Glomerular endothelial cell (primary cell): ENCODE data around the gene STX17. TPM values are rescaled to one million over a fixed set of nuclear protein-coding genes. Genes with fewer than 3 reads are reported as not detected.
"Not testable (repeated sequence)": the region's sequence is repeated elsewhere in the genome, so short reads cannot be mapped to it uniquely, and the experiment has no call there.

Experiments used
- DNase-seq: peaks from one replicate; pipeline ENCODE4 v3.0.0-alpha.2; 2011; ENCODE audit warnings: low read depth, low spot score; ENCODE audit errors: extremely low read depth
- total RNA-seq: library from RNA; depleted of rRNA; stranded (reverse); fragments of >200 nt; gene quantifications from 2 replicates; pipeline ENCODE4 v1.2.3, GENCODE V29; 2015

The STX17 gene
- total RNA-seq, result 14.0 and 37.3 TPM in 2 replicates

DNA sequence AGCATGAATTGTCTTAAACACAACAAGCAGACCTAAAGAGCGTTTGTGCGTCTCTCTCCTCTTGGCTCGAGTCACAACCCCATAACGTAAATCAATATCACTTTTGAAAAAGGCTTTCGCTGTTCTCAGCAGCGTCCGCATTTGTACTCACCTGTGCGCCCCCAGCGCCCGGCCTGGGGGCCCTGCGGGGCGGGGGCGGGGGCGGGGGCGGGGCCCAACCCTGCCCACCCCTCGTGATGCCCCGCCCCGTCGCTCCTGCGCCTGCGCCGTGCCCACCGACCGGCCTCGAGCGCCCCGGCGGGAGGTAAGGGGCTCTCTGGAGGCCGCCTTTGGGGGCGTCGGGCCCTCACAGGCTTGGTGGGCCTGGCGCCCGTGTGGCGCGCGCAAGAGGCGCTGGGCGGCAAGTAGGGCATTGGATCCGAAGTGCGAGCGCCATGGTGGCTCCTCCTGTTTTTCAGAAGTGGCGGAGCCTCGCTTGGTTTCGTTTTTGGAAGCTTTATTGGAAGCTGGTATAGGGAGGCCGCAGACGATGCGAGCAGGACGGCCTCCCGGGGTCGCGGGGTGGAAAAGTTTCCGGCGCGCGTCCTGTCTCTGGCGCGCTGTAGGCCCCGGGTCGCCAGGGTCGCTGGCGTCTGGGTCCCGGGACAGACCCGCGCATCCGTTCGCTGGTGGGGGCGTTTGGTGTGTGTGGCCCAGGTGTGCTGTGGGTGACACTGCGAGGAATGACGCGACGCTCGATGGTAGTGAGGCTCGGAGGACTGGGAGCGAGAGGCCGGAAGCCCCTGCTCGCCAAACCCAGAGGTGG lies at the start of gene STX17:
STX17 (plus strand) TSS at position 252 of the 805 bp plus-strand sequence. CDS start 8,586 bp downstream, outside the sequence.
- DNase-seq, result peak; percentile 12

DNA sequence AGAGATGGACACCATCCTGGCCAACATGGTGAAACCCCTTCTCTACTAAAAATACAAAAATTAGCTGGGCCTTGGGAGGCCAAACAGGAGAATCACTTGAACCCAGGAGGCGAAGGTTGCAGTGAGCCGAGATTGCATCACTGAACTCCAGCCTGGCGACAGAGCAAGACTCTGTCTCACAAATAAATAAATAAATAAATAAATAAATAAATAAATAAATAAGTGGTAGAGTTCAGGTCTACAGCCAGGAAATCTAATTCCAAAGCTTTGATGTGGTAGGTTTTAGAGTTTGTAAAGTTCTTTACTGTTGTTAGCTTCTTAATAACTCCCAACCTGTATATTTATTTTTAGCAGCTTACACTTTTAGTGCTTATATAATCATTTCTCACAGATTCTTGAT lies 48.9 kb upstream of the STX17 start:
- not testable (repeated sequence) for DNase-seq

DNA sequence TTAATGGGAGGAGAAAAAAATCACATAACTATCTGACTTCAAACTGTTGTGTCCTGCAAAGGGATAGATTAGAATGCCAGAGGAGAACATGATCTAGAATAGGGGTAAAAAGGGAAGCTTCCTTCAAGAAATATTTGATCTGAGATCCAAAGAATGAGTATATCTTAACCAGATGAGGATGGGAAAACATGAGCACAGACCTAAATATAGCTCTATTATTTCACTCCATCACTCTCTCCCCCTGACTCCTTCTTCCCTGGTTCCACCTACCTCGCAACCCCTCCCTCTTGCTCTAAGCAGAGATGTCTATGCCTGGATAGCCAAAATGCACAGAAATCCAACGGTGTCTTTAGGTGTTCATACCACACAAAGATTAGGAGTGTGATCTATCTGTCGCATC lies 48.4 kb upstream of the STX17 start:
- DNase-seq, result no peak

DNA sequence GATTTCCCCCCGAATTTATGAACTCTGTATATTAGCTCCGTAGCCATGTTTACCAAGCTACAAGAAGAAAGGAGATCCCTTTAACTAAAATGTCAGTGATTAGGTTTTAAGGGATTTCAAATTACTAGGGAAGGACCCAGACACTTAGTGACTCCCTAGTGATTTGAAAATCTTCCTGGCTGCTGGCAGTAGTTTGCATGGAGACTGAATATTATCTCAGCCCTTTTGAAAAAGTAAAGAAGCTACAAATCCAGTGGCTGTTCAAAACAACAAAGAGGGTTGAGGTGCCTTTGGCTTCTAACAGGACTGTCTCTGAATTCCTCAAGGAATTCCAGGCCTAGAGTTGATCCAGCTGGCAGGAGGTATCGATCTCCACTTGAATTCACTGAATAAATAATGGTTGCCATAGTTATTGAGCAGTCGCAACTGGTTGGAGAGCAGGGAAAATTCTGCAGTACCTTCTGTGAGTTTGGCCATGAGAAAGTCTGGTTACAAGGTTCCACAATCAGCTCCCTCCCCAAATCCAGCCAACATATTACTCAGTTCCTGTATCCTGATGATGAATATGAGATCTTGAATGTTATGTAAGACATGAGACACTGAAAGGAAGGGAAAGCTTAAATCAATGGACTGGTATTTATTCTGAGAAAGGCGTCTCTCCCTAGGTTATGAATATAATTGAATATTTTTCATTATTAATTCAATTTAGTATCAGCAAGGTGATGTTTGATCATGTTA lies 47.0 kb upstream of the STX17 start:
- no peak for DNase-seq

DNA sequence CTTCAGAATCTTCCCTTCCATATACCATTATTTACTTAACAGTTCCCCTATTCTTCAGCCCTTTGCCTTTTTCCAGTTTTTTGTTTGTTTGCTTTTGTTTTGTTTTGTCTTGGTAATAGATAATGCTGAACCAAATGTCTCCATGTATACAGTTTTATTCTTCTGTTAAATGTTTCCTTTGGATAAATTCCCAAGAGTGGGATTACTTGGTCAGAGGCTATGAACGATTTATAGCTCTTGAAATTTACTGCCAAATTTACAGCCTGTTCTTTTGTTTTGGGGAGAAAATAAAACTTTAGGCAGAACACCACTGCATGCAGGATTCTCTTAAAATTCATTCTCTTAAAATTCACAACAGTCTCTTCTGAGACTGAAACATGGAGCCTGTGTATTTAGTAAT lies 46.2 kb upstream of the STX17 start:
- DNase-seq, result no peak

DNA sequence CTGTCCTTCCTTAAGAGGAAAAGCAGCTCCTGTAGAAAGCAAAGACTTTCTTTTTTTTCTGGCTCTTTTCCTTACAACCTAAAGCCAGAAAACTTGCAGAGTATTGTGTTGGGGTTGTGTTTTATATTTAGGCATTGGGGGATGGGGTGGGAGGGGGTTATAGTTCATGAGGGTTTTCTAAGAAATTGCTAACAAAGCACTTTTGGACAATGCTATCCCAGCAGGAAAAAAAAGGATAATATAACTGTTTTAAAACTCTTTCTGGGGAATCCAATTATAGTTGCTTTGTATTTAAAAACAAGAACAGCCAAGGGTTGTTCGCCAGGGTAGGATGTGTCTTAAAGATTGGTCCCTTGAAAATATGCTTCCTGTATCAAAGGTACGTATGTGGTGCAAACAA lies 42.5 kb upstream of the STX17 start:
- DNase-seq, result no peak

DNA sequence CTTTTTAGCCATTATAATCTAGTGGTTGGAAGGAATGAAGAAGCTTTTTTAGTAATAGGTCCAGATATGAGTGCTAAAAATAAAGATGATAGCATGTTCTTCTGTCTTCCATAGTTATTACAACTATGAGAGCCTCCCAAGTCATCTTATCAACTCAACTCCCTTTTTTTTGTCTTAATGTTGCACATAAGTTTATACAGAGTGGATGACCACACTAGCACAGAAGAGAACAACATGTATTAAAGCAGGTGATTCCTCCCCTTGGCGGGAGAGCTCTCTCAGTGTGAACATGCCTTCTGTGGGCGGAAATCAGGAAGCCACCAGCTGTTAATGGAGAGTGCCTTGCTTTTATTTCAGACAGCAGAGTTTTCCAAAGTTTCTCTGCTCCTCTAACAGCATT lies 40.1 kb upstream of the STX17 start:
- no peak for DNase-seq

DNA sequence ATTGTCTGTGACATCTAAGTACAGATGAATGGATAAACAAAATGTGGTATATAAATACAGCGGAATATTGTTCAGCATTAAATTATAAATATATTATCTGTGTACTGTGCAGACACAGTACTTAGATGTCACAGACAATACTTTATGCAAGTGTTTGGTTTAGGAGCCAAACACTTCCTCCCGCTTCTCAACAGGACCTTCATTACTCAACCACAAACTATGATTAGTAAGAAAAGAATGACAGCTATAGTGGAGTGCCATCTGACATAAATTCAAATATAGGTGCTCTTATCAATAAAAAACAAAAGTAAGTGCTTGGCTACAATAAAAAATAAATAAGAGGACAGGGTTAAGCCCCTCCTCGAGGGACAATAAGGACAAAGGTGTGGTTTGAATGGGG lies 38.9 kb upstream of the STX17 start:
- DNase-seq, result no peak

DNA sequence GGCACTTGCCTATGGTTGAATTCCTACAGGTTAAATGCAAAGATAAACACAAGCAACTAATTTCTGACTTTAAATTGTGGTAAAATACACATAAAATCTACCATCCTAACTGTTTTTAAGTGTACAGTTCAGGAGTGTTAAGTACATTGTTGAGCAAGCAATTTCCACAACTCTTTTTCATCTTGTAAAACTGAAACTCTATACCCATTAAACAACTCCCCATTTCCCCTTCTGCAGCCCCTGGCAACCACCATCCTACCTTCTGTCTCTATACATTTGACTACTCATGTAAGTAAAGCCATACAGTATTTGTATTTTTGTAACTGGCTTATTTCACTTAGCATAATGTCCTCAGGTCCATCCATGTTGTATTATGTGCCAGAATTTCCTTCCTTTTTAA lies 38.5 kb upstream of the STX17 start:
- DNase-seq, result no peak

DNA sequence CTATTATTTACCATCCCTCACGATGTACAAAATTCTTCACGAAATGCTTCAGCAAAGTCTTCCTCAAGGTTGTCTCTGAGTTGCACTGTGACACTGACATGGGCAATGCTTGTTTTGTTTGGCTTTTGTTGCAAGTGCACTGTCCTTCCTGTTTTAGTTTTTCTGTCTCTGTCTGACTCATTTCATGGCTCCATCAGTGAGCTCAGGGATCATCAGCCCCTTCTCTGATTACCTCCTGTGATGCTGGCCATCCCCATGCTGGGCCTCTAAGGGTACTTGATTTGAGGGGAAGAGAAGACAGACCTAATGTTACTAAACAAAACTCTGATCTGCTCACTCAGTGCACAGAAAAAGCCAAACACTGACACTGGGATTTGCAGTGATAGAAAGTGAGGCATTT lies 37.6 kb upstream of the STX17 start:
- no peak for DNase-seq

DNA sequence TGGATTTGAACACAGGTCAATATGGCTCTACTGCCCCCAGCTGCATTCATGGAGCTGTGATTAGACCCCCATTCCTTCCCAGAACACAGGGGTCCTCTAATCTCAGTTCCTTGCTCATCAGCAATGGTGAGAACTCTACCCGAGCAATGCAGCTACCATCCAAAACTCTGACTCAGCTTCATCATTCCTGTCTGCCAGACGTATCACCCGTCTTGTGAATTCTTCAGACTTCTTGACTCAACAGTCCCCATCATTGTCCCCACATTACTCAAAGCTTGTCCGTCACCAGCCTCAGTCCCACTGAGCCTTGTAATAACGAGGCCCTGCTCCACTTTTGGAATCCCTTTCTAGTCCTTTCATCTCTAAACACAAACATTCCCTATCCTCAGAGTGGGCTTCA lies 36.3 kb upstream of the STX17 start:
- no peak for DNase-seq

DNA sequence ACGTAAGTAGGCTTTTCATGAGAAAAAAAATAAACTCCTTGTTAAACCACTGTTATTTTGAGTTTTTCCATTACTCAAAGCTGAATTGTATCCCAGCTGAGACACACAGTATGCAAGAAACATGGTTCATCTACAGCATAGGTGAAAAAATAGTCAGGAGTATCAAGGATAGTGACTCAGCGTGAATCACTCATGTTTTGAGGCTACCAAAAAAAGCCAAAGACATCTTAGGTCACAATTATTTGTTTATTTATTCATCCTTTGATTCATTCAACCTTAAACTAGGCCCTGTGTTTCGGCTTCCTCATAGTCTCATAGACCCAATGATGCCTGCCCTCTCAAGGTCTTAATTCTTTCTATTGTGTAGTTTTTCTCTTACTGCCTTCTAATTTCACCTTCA lies 32.9 kb upstream of the STX17 start:
- DNase-seq, result no peak

DNA sequence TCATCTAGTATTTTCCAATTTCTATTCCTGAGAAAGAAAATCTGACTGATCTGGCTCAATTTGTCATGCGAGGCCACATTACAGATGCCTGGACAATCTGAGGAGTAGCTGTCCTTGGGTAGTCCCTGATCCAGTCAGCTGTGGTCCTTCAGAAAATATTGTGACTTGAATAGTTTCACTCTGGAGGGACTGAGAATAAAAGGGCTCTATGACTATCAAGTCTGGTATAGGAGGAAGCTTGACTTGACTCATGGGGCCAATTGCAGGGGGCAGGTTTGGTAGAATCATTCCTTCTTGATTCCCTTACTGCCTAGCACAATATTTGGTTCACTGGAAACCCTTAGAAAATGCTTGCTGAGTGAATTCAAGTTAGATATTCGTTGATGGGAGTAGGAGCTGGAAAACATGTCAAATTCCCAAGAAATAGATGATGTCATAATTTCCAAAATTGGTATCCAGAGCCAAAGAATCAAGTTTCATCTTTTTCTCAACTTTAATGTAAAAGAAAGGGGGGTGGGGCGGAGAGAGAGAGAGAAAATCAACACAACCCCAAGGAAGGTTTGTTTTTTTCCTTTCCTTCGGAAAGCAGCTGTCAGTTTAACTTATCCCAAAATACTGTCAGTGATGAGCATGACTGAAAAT lies 32.4 kb upstream of the STX17 start:
- DNase-seq, result no peak

DNA sequence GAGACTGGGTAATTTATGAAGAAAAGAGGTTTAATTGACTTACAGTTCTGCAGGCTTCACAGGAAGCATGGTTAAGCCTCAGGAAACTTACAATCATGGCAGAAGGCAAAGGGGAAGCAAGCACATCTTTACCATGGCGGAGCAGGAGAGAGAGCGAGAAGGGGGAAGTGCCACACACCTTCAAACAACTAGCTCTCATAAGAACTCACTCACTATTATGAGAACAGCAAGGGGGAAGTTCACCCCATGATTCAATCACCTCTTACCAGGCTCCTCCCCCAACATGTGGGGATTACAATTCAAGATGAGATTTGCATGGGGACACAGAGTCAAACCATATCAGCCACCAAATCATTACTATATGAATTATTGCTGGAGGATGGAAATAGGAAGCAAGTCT lies 30.3 kb upstream of the STX17 start:
- no peak for DNase-seq

DNA sequence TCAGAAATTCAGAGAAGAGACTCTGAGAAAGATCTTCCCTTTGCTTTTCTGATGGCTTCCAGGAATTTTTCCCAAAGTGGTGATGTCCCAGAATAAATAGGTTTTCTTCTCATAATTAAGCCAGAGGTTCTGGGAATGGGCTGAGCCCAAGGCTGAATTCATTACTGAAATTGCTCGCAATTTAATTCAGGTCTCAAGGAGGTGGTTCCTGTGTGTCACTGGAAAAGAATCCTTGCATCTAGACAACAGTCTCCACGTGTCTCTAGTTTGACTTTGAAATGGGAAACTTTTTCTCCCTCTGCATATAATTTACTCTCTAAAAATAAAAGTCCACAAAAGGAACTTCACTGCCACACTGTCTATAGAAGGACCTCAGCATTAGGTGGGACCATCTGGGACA lies 27.8 kb upstream of the STX17 start:
- DNase-seq, result no peak

DNA sequence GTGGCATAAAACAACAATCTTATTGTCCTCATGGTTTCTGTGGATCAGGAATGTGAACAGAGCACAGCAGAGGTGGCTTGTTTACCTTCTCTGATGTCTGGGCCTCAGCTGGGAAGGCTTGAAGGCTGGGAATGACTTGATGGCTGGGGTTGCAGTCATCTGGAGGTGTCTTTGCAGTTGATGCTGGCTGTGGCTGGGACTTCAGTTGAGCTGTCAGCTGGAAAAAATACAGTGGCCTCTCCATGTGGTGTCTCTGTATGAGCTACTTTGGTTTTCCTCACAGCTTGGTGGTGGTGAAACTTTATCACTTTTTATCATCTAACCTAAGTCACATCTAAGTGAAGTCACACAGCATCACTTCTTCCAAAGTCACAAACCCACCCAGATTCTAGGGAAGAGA lies 24.7 kb upstream of the STX17 start:
- no peak for DNase-seq

DNA sequence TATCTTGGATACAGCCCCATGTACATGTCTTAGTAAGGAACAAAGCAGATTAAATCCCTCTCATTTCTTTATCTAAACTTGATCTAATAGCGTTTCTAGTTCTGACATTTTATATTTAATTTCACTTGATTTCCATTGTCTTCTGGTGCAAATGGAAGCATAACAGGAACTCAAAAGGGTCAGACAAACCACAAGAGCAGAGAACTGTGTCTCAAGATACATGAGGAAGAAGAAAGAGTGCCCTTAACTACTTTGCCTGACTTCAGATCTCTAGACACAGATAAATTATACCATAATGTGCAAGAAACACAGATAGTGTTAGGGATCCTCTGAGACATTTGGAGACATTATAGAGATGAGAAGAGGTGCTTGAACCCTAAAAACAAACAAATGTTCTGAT lies 20.7 kb upstream of the STX17 start:
- DNase-seq, result no peak

DNA sequence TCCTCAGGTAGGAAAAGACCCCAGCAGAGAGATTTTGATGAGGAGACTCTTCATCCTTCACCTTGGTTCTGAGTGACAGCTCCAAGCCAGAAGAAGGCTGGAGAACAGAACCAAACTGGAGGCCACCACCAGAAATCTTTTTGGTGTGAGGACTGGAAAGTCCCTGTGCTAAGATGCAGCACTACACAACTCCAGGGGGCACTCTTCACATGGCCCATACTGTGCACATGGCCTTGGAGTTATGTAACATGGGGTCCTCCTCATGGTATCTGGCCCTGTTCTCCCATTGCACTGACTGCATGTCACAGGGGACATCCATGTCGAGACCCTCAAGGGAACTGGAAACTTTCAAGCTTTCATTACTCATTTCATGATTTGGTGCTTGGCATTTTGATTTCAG lies 17.3 kb upstream of the STX17 start:
- no peak for DNase-seq

DNA sequence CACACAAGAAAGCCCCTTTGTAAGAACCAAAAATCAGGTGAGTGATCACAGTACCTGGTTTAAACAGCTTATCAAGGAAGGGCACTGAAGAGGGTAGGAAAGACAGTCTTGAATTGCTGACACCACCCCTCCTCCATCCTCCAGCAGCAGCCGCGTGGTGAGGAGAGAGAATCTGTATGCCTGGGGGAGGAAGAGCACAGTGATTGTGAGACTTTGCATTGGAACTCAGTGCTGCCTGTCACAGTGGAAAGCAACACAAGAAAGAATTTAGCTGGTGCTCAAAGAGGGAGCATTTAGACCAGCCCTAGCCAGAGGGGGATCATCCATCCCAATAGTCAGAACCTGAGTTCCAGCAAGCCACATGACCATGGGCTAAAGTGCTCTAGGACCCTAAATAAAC lies 11.6 kb upstream of the STX17 start:
- no peak for DNase-seq

DNA sequence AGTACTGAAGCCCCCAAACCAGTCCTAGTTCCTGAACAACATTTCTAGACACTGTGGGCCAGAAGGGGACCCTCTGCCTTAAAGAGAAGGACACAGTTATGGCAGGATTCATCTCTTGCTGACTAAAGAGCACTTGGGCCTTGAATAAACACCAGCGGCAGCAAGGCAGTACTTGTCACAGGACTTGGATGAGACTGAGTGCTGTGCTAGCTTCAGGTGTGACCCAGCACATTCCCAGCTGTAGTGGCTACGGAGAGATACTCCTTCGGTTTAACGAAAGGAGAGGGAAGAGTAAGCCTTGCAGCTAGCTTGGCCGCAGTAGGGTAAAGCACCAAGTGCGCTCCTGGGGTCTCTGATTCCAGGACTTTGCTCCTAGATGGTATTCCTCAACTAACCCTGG lies 10.9 kb upstream of the STX17 start:
- DNase-seq, result no peak

DNA sequence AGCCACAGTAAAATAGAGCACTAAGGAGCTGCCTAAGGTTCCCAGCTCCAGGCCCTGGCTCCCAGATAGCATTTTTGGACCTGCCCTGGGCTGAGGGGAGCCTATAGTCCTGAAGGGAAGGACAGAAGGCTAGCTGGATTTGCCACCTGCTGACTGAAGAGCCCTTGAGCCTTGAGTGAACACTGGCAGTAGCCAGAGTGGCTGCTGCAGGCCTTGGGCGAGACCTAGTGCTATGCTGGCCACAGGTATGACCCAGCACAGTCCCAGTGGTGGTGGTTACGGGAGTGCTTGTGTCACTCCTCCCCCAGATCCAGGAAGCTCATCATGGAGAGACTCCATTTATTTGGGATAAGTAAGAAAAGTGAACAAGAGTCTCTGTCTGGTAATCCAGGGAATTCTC lies 10.3 kb upstream of the STX17 start:
- DNase-seq, result no peak

DNA sequence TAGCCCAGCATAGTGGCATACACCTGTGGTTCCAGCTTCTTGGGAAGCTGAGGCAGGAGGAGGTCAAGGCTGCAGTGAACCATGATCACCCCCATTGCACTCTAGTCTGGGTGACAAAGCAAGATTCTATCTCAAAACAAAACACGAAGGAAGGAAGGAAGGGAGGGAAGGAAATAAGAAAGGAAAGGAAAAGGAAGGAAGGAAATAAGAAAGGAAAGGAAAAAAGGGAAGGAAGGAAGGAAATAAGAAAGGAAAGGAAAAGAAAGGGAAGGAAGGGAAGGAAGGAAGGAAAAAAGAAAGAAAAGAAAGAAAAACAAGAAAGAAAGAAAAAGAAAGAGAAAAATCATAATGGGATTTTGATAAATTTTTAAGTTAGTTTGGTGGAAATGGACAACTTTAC lies 3.1 kb upstream of the STX17 start:
- no peak for DNase-seq
